ENCODE data around the gene CFAP58.

CFAP58 gene

DNA sequence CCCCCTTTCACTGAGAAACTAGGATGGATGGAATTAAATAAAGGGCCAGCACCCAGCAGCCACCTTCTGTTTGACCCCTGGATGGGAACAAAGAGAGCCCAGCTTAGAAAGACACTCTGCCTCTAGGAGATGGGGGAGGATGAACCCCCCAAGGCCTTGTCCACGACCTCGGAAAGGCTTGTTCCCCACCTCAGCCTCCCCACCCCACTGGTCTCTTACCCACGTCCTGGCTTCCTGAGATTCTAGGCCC, 25.1 kb upstream of the CFAP58 start:
- Histone ChIP-seq H3K4me1 (ENCODE audit: control insufficient read depth in 1 of 2, insufficient read depth in 1 of 2, low read depth in 1 of 2, low read length in 1 of 2) (peaks cover 98 to 100% of the 10 kb centered on the region in 2 experiments), H3K27me3 (no peaks in the 10 kb centered on the region), H3K4me3 (ENCODE audit: low read depth in 1 of 2, low read length in 1 of 2) (peak overlapping the region; percentile 67 to 72), H3K9me3 (no peaks in the 10 kb centered on the region), H3K36me3 (peaks cover 50% of the 10 kb centered on the region), H3K27ac (peak overlapping the region; percentile 99)
- TF ChIP-seq, protein P1, sequence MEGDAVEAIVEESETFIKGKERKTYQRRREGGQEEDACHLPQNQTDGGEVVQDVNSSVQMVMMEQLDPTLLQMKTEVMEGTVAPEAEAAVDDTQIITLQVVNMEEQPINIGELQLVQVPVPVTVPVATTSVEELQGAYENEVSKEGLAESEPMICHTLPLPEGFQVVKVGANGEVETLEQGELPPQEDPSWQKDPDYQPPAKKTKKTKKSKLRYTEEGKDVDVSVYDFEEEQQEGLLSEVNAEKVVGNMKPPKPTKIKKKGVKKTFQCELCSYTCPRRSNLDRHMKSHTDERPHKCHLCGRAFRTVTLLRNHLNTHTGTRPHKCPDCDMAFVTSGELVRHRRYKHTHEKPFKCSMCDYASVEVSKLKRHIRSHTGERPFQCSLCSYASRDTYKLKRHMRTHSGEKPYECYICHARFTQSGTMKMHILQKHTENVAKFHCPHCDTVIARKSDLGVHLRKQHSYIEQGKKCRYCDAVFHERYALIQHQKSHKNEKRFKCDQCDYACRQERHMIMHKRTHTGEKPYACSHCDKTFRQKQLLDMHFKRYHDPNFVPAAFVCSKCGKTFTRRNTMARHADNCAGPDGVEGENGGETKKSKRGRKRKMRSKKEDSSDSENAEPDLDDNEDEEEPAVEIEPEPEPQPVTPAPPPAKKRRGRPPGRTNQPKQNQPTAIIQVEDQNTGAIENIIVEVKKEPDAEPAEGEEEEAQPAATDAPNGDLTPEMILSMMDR (IDR thresholded peaks at IDR 0.05): no peak

DNA sequence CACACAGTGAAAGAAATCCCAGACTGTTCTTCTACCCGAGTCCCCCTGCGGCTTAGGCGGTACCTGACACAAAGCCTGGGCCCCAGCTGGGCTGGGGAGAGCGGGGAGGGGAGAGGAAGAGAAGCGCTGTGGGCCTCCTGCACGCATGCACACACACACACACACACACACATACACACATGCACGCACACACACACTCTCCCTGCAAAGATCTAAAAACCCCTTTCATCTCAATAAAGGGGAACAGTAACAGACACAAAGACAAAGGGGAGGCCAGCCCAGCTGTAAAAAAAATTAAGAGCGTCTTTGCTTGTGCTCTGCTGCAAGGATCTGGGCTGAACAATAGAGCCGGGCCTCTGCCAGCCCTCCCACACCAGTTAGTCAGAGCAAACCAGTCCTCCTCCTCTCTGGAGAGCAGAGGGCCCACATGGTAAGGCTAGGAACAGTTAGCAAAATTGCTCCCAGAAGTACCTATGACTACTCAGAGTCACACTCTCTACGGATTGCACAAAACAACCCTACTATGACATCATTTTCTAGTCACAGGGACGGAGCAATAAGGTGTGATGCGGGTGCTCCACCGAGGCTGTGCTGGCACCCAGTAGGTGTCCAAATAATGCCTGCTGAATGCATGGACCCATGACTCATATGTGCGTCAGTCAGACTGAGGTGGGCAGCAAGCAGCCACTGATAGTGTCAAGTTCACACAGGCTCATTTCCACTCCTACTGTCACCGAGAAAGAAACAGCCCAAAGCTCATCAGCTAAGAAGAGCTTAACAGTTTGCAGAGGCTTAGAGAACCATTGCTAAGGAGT, 24.5 kb upstream of the CFAP58 start:
- Histone ChIP-seq H3K27me3 (no peaks in the 10 kb centered on the region), H3K36me3 (peaks cover 53% of the 10 kb centered on the region), H3K9me3 (no peaks in the 10 kb centered on the region), H3K4me1 (ENCODE audit: control insufficient read depth in 1 of 2, insufficient read depth in 1 of 2, low read depth in 1 of 2, low read length in 1 of 2) (peaks cover 98 to 100% of the 10 kb centered on the region in 2 experiments), H3K27ac (peak overlapping the region; percentile 99), H3K4me3 (ENCODE audit: low read depth in 1 of 2, low read length in 1 of 2) (peak overlapping the region; percentile 67 to 72)
- TF ChIP-seq, protein P1 (IDR thresholded peaks at IDR 0.05): no peak

GRCh38 chr10:104329735-104330134, 23.9 kb upstream of the CFAP58 start:
- H3K4me3 ChIP-seq (ENCODE audit: low read depth in 1 of 2, low read length in 1 of 2): peak overlapping the region; percentile 67 to 72
- peaks cover 100% of the 10 kb centered on the region in 2 experiments for H3K4me1 ChIP-seq (ENCODE audit: control insufficient read depth in 1 of 2, insufficient read depth in 1 of 2, low read depth in 1 of 2, low read length in 1 of 2)
- no peaks in the 10 kb centered on the region for H3K27me3 ChIP-seq
- H3K9me3 ChIP-seq: no peaks in the 10 kb centered on the region
- peaks cover 59% of the 10 kb centered on the region for H3K36me3 ChIP-seq
- TF ChIP-seq, protein P1 (IDR thresholded peaks at IDR 0.05): no peak
- peak overlapping the region; percentile 99 for H3K27ac ChIP-seq

DNA sequence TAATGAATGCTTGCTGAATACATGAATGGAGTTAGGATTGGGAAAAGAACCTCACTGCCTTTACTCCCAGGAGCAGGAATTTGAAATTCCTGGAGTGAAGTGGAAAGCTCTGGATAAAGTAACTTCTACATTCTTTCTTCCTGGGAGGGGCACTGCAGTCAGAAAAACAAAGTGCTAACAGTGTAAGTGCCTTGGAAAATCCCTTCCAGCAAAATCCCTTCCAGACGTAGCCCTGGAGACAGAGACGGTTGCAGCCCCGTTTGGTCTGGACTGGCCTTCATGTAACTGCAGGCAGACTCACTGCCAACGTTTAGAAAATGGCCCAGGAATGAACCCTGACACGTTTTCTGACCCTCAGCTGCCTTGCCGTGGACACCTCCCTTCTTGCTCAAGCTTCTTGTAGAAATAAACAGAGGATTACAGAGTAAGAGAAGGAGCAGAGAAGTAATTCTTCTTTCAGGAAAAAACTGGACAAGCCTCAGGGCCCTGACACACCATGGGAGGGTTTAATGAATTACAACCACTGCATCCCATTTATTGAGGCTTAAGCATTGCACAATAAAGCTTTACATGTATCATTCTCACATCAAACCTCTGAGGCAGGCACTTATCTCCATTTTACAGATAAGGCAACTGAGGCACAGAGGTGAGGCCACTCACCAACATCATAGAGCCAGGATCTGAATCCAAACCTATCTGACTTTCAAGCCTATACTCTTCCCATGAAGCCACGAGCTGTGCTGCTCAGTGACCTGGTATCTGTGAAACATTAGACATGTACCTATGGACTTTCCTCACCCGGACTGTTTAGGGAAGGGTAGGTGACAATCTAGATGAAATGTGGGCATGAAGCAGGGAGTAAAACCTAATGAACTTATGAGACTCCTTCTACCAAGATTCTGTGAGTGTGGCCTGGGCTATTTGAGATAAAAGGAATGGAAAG, 23.2 kb upstream of the CFAP58 start:
- peaks cover 62% of the 10 kb centered on the region for H3K36me3 ChIP-seq
- TF ChIP-seq, protein P1 (IDR thresholded peaks at IDR 0.05): no peak
- H3K4me1 ChIP-seq (ENCODE audit: control insufficient read depth in 1 of 2, insufficient read depth in 1 of 2, low read depth in 1 of 2, low read length in 1 of 2): peaks cover 100% of the 10 kb centered on the region in 2 experiments
- H3K27ac ChIP-seq: peak overlapping the region; percentile 99
- H3K27me3 ChIP-seq: no peaks in the 10 kb centered on the region
- peak overlapping the region; percentile 67 to 72 for H3K4me3 ChIP-seq (ENCODE audit: low read depth in 1 of 2, low read length in 1 of 2)
- H3K9me3 ChIP-seq: no peaks in the 10 kb centered on the region

GRCh38 chr10:104331208-104331838, 22.3 kb upstream of the CFAP58 start:
- Histone ChIP-seq H3K27ac (peak overlapping the region; percentile 99), H3K4me1 (ENCODE audit: control insufficient read depth in 1 of 2, insufficient read depth in 1 of 2, low read depth in 1 of 2, low read length in 1 of 2) (peaks cover 100% of the 10 kb centered on the region in 2 experiments), H3K36me3 (peaks cover 56% of the 10 kb centered on the region), H3K9me3 (no peaks in the 10 kb centered on the region), H3K27me3 (no peaks in the 10 kb centered on the region), H3K4me3 (ENCODE audit: low read depth in 1 of 2, low read length in 1 of 2) (peak overlapping the region; percentile 8 to 67)
- TF ChIP-seq, protein P1 (IDR thresholded peaks at IDR 0.05): no peak
